Activated T-cell treated with anti-CD3 and anti-CD28 coated beads for 24 hours (primary cell): Measurements from ENCODE around the gene MINDY4.

Source experiments
- DNase-seq: peaks from one replicate; pipeline ENCODE4 v3.0.0-alpha.2; 2020; ENCODE audit warnings: low read depth

Gene MINDY4

GRCh38 chr7:30905078-30906012 lies 134.1 kb downstream of the MINDY4 start:
- DNase-seq, result no peak

GRCh38 chr7:30906014-30906413 lies 134.8 kb downstream of the MINDY4 start:
- DNase-seq, result no peak

GRCh38 chr7:30906515-30907240 lies 135.5 kb downstream of the MINDY4 start:
- no peak for DNase-seq

DNA sequence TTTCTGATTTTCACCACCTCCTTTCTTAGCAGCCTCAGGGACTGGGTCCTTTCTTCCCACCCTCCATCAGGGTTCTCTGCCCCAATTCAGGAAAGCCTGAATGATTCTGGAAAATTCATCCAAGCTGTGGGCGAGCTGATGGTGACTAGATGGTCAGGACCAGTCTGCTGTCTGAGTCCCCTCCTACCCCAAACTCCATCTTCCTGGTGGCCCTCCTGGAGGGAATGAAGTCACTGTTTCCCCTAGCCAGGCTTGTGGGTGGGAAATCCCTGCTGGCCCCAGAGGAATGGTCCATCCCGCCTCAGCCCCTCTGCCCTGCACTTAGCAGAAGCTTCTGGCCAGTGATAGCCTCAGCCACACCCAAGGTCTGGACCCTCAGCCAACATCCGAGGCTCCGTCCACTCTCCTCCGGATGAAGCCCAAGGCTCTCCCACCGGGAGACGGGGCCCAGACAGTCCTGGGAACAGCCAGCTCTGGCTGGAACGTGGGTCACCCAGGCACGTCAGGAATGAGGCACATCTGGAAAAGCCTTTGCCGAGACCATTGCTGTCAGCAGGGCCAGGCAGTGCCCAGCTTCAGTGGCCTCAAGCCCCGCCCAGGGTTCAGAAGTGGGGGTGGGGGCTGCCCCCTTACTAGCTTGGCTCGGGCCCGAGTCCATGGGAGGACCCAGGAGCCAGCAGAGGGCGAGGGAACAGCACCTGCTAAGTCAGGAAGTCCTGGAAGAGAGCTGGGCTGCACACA lies 136.5 kb downstream of the MINDY4 start:
- no peak for DNase-seq

DNA sequence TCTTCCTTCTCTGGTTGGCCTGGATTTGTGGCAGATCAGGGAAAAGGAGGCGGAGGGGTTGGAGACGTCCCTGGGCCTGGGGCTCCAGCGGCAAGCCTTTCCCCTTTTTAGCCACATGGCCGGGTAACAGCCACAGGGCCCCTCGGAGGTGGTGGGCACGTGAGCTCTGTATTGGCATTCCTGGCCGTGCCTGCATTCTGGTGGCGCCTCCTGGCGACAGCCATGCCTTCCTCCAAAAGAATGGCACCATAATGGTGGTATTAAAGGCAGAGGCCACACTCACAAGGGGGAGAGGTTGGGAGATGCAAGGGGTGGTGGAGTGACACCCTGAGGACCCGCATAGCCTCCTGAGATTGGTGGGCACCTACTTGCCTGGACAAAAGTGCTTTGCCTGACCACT lies 137.5 kb downstream of the MINDY4 start:
- no peak for DNase-seq

- DNase-seq, result no peak
Measured at GRCh38 chr7:30909431-30909830, 138.2 kb downstream of the MINDY4 start.

- DNase-seq, result no peak
Measured at GRCh38 chr7:30910411-30911073, 139.3 kb downstream of the MINDY4 start.

GRCh38 chr7:30911133-30911532 lies 139.9 kb downstream of the MINDY4 start:
- DNase-seq, result no peak

- DNase-seq, result no peak
Measured at GRCh38 chr7:30911561-30911969, 140.3 kb downstream of the MINDY4 start, which contains the start of gene AQP1. TSS of gene AQP1 (plus strand) at chr7:30911853. CDS start at chr7:30911910, 57 bp downstream.

DNA sequence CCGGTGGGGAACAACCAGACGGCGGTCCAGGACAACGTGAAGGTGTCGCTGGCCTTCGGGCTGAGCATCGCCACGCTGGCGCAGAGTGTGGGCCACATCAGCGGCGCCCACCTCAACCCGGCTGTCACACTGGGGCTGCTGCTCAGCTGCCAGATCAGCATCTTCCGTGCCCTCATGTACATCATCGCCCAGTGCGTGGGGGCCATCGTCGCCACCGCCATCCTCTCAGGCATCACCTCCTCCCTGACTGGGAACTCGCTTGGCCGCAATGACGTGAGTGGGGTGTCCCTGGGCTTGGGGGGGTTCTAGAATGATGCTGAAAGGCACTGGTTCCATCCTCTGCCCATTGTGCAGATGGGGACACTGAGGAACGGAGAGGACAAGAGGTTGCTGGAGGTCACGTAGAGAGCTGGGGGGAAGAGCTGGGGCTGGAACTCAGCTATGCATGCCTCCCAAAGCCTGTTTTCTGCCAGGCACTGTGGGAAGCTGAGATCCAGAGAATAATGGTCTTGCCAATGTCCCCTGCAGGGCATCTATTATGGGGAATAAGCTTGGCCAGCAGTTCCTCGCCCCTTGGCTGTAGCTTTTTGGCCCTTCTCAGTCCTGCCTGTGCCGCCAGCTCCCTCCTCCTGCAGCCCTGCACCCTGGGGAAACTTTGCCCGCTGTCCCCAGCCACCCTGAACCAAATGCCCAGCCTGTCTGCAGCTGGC lies 141.0 kb downstream of the MINDY4 start:
- DNase-seq, result no peak

DNA sequence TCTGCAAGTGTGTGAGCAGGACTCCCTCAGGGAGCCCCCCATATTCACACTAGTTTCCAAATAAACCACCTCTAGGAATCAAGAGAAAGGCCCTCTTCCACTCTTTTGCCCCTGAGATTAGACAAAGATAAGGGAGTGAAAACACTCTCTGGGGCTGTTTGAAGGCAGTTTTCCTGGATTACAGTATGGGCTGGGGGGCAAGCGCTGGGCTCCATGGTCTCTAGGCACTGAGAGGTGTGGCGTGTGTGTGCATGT lies 141.4 kb downstream of the MINDY4 start:
- no peak for DNase-seq

DNA sequence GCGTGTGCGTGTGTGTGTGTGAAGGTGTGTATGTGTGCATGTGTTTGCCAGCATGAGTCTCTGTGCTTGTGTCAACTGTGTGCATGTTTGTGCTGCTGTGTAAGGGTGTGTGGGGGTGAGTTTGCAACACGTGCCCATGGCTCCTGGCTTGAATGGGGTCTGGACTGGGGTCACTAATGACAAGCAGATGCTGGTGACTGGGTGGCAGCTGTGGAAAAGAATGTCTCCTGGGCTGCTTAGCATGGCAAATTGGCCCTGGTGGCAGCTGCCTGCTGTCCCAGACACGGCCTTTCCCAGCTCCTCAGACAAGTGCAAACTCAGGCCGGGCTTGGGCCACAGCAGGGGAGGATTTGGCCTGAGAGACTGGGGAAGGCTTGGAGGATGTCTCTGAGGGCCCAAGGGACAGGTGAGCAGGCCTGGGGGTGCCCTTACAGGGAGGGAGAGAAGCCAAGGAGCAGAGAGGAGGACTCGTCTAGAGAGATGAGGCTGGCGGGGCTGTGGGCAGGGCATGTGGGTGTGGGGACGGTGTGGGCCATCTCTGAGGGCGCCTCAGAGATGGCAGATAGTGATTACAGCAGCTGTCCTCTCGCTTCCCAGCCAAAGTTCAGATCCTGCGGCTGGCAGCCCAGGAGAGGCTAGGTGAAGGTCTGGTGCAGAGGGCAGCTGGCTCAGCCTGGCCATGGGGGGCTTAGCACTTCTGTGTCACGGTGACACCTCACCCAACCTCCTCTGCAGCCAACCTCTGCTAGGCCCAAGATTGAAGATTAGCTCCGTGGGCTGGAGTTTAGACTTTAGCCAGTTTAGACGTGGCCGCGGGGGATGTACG lies 142.0 kb downstream of the MINDY4 start:
- DNase-seq, result no peak

GRCh38 chr7:30913821-30914515 lies 142.8 kb downstream of the MINDY4 start:
- no peak for DNase-seq

GRCh38 chr7:30914596-30914995 lies 143.4 kb downstream of the MINDY4 start:
- no peak for DNase-seq

DNA sequence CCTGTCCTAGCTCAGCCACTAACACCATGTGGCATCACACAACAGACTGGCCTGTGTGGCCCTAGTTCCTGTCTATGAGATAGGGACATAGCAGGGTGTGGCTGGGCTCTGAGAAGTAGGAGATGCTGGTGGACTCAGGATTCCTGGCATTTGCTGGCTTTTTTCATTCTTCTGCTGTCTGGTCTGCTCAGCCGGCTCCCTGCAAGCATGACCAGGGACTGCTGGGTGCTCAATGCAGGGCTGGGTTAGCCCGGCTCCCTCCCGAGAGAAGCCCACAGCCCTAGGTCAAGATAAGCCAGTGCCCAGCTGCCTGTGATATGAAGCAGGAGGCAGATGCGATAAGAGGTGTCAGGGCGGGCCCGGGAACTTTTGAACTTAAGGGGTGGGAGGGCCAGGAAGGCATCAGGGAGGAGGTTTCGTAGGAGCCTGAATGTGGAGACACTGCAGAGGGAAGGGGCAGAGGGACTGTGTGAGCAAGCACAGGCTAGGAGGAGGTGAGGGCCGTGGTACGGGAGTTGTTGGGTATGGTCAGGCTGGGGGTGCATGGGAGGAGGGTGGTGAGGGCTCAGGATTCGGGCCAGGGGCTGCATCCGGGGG lies 143.9 kb downstream of the MINDY4 start:
- no peak for DNase-seq

GRCh38 chr7:30915751-30916150 lies 144.5 kb downstream of the MINDY4 start:
- DNase-seq, result no peak

- DNase-seq, result no peak
Measured at GRCh38 chr7:30916255-30916654, 145.0 kb downstream of the MINDY4 start.

- no peak for DNase-seq
Measured at GRCh38 chr7:30916767-30917166, 145.6 kb downstream of the MINDY4 start.

GRCh38 chr7:30917216-30917893 lies 146.1 kb downstream of the MINDY4 start:
- DNase-seq, result no peak
